Measurements from ENCODE around the gene CDH24.

CDH24 gene

DNA sequence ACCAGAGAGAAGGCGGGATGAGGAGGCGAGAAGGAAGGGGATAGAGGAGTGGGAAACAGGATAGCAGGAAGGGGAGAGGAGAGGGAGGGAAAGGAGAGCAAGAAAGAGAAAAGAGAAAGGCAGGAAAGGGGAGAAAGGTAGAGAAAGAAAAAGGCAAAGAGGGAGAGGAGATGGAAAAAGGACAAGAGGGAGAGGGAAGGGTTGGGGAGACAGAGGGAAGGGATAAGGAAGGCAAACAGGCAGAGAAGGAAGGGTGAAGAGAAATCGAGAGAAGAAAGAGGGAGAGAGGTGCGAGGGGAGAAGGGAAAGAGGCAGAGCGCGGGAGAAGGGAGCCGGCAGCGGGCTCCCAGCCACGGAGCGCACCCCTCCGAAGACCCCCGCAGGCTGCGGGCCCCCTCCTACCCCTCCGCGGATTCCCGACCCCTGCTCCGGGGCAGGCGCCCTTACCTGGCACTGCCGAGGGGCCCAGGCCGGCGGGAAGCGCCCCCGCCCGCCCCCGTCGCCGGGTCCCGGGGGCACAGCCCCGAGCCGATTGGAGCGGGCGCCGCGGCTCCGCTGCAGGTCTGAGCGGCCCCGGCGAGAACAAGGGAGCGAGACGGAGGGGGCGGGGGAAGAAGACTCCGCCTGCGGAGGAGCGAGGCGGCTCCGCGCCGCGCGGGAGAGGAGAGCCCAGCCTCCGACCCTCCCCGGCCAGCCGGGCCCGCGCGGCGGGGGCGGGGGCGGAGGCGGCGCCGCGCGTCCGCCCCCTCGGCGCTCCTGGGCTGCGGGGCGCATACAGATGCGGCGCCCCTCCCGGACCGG is at the start of gene CDH24:
Gene CDH24 (minus strand): TSS at position 565 of the 801 bp plus-strand sequence. CDS start 1,787 bp downstream, outside the sequence.
- Histone ChIP-seq H3K27ac (ENCODE audit: low read depth, low read length) (peak within 1 kb of the TSS; percentile 90), H3K27me3 (ENCODE audit: control insufficient read depth, insufficient read depth, low read length) (peaks cover 9% of the 10 kb centered on the region; the same call in 1 of the 2 replicates), H3K36me3 (ENCODE audit: control insufficient read depth, insufficient read depth, low read length) (peaks cover 44% of the 10 kb centered on the region)

GRCh38 chr14:23106747-23107045 is 49.4 kb upstream of the CDH24 start:
- H3K4me1 ChIP-seq (ENCODE audit: control insufficient read depth, insufficient read depth, low read length): peaks cover 21% of the 10 kb centered on the region
- no peaks in the 10 kb centered on the region for H3K27me3 ChIP-seq (ENCODE audit: control insufficient read depth, insufficient read depth, low read length)
- H3K9ac ChIP-seq (ENCODE audit: low read depth, low read length): no peak overlapping the region
- H3K9me3 ChIP-seq (ENCODE audit: control insufficient read depth, insufficient read depth, low read length): no peaks in the 10 kb centered on the region
- peak overlapping the region; percentile 58 for H3K27ac ChIP-seq (ENCODE audit: low read depth, low read length)
- H3K4me3 ChIP-seq (ENCODE audit: low read depth, low read length): no peak overlapping the region
- H3K36me3 ChIP-seq (ENCODE audit: control insufficient read depth, insufficient read depth, low read length): no peaks in the 10 kb centered on the region

More for the DNA sequence above, at the start of gene CDH24:
- peak within 1 kb of the TSS; percentile 73 for H3K4me3 ChIP-seq (ENCODE audit: low read depth, low read length)
- peaks cover 11% of the 10 kb centered on the region for H3K4me1 ChIP-seq (ENCODE audit: control insufficient read depth, insufficient read depth, low read length)
- peak within 1 kb of the TSS; percentile 62 for H3K9ac ChIP-seq (ENCODE audit: low read depth, low read length)
- no peaks in the 10 kb centered on the region for H3K9me3 ChIP-seq (ENCODE audit: control insufficient read depth, insufficient read depth, low read length)

DNA sequence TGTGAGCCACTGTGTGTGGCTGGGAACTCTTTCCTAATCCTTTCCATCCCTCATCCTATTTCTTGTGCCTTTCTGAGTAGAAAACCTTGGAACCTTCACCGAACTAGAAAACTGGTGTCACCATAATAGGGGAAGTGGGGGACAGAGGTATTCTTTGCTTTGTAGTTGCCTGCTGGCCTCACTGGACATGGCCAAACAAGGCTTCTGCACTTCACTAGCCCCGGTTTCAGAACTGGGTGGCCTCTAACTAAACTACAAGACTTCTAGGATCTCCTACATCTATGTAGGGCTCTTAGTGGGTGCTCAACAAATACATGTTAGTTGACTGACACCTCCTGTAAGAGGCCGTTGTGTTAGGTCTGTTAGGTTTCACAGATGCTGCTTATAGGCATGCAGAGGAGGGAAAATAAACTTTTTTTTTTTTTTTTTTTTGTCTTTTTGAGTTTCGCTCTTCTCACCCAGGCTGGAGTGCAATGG is 48.1 kb upstream of the CDH24 start:
- H3K36me3 ChIP-seq (ENCODE audit: control insufficient read depth, insufficient read depth, low read length): no peaks in the 10 kb centered on the region
- no peak overlapping the region for H3K4me3 ChIP-seq (ENCODE audit: low read depth, low read length)
- H3K4me1 ChIP-seq (ENCODE audit: control insufficient read depth, insufficient read depth, low read length): peaks cover 21% of the 10 kb centered on the region
- H3K9me3 ChIP-seq (ENCODE audit: control insufficient read depth, insufficient read depth, low read length): no peaks in the 10 kb centered on the region
- H3K9ac ChIP-seq (ENCODE audit: low read depth, low read length): no peak overlapping the region
- H3K27ac ChIP-seq (ENCODE audit: low read depth, low read length): no peak overlapping the region
- no peaks in the 10 kb centered on the region for H3K27me3 ChIP-seq (ENCODE audit: control insufficient read depth, insufficient read depth, low read length)

- Histone ChIP-seq H3K4me1 (ENCODE audit: control insufficient read depth, insufficient read depth, low read length) (peaks cover 21% of the 10 kb centered on the region), H3K4me3 (ENCODE audit: low read depth, low read length) (no peak within 1 kb of the TSS), H3K9ac (ENCODE audit: low read depth, low read length) (no peak within 1 kb of the TSS), H3K9me3 (ENCODE audit: control insufficient read depth, insufficient read depth, low read length) (no peaks in the 10 kb centered on the region), H3K27me3 (ENCODE audit: control insufficient read depth, insufficient read depth, low read length) (no peaks in the 10 kb centered on the region), H3K36me3 (ENCODE audit: control insufficient read depth, insufficient read depth, low read length) (no peaks in the 10 kb centered on the region), H3K27ac (ENCODE audit: low read depth, low read length) (peak within 1 kb of the TSS; percentile 7)
Measured at GRCh38 chr14:23104591-23105347, 47.4 kb upstream of the CDH24 start, which contains the start of gene CIROP. TSS of gene CIROP (minus strand) at chr14:23104989. CDS start at chr14:23104920, 69 bp downstream.

DNA sequence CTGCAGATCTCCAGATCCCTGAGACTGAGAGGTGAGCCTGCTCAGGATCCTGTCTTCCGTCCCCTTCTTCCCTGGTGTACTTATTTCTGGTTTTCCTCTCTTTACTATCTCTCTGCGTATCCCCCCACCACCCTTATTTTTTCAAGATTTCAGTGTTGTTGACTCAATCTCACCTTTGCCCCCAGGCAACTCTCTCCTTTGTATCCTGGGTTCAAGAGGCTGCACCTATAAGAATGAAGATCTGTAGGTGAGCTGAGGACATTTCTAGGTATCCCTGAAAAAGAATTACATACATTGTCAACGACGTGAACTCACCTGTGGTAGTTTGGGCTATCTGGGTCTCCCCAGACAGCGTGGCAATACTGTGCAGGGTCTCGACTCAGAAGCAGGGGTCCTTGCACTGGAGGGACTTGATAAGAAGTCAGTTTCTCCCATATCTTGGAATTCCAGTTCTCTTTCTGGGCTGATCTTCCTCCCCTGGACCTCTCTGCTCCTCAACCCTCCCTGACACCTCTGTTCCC is 46.8 kb upstream of the CDH24 start:
- peaks cover 21% of the 10 kb centered on the region for H3K4me1 ChIP-seq (ENCODE audit: control insufficient read depth, insufficient read depth, low read length)
- no peaks in the 10 kb centered on the region for H3K27me3 ChIP-seq (ENCODE audit: control insufficient read depth, insufficient read depth, low read length)
- H3K9ac ChIP-seq (ENCODE audit: low read depth, low read length): no peak overlapping the region

DNA sequence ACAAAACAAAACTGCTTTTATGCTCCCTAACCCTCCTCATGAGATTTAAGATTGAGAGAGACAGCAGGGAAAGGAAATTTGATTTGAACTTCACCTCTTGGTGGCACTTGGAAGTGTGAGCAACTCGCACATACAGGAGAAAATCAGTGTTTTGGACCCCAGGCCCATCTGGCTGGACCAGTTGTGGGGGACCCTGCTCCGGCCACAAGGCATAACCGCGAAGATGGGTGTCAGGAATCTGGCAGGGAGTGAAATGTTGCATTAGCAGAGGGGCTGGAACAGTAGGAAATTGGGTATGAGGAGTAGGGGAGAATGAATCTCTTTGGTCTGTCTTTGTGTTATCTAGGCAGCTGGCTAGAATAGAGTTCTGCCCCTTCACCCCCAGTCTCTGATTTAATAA is 46.3 kb upstream of the CDH24 start:
- Histone ChIP-seq H3K4me1 (ENCODE audit: control insufficient read depth, insufficient read depth, low read length) (peaks cover 21% of the 10 kb centered on the region), H3K27me3 (ENCODE audit: control insufficient read depth, insufficient read depth, low read length) (no peaks in the 10 kb centered on the region), H3K9me3 (ENCODE audit: control insufficient read depth, insufficient read depth, low read length) (no peaks in the 10 kb centered on the region), H3K27ac (ENCODE audit: low read depth, low read length) (no peak overlapping the region), H3K4me3 (ENCODE audit: low read depth, low read length) (no peak overlapping the region), H3K36me3 (ENCODE audit: control insufficient read depth, insufficient read depth, low read length) (peaks cover 8% of the 10 kb centered on the region), H3K9ac (ENCODE audit: low read depth, low read length) (no peak overlapping the region)

More for the DNA sequence above, 46.8 kb upstream of the CDH24 start:
- H3K4me3 ChIP-seq (ENCODE audit: low read depth, low read length): no peak overlapping the region
- H3K36me3 ChIP-seq (ENCODE audit: control insufficient read depth, insufficient read depth, low read length): peaks cover 2% of the 10 kb centered on the region
- no peaks in the 10 kb centered on the region for H3K9me3 ChIP-seq (ENCODE audit: control insufficient read depth, insufficient read depth, low read length)
- H3K27ac ChIP-seq (ENCODE audit: low read depth, low read length): no peak overlapping the region

GRCh38 chr14:23102801-23103200 is 45.5 kb upstream of the CDH24 start:
- no peak overlapping the region for H3K9ac ChIP-seq (ENCODE audit: low read depth, low read length)
- peaks cover 21% of the 10 kb centered on the region for H3K4me1 ChIP-seq (ENCODE audit: control insufficient read depth, insufficient read depth, low read length)
- H3K4me3 ChIP-seq (ENCODE audit: low read depth, low read length): no peak overlapping the region
- H3K27me3 ChIP-seq (ENCODE audit: control insufficient read depth, insufficient read depth, low read length): no peaks in the 10 kb centered on the region
- H3K27ac ChIP-seq (ENCODE audit: low read depth, low read length): no peak overlapping the region
- H3K9me3 ChIP-seq (ENCODE audit: control insufficient read depth, insufficient read depth, low read length): no peaks in the 10 kb centered on the region
- peaks cover 16% of the 10 kb centered on the region for H3K36me3 ChIP-seq (ENCODE audit: control insufficient read depth, insufficient read depth, low read length)

DNA sequence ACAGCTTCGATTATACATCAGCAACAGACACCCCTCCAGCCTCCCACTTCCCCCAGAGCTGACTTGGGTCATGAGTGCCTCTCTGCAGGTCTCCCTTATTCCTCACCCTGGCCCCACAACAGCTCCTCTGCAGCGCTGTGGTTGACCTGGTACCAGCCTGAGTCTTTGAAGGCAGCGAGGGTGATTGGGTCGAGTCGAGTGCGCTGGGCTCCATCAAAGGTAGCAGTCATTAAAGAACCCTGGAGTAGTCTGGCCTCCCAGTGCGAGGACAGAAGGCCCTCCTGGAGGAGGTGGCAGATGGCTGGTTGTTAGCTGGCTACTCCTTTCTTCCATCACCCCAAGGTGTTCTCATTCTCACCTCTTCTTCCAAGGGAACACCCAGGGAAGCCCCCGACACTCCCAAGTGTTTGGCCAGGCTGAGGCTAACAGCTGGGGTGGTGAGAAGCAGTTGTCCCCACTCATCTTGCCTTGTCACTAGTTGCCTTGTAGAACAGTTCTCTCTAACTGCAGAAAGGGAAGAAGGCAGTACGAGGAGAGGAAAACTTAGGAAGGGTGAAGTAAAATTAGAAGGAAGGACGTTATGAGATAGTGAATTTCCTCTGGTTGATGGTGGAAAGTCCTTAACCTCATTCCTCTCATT is 44.8 kb upstream of the CDH24 start:
- H3K9ac ChIP-seq (ENCODE audit: low read depth, low read length): no peak overlapping the region
- H3K4me1 ChIP-seq (ENCODE audit: control insufficient read depth, insufficient read depth, low read length): peaks cover 21% of the 10 kb centered on the region
- H3K9me3 ChIP-seq (ENCODE audit: control insufficient read depth, insufficient read depth, low read length): no peaks in the 10 kb centered on the region
- no peaks in the 10 kb centered on the region for H3K27me3 ChIP-seq (ENCODE audit: control insufficient read depth, insufficient read depth, low read length)
- H3K36me3 ChIP-seq (ENCODE audit: control insufficient read depth, insufficient read depth, low read length): peaks cover 23% of the 10 kb centered on the region
- H3K4me3 ChIP-seq (ENCODE audit: low read depth, low read length): no peak overlapping the region
- no peak overlapping the region for H3K27ac ChIP-seq (ENCODE audit: low read depth, low read length)

DNA sequence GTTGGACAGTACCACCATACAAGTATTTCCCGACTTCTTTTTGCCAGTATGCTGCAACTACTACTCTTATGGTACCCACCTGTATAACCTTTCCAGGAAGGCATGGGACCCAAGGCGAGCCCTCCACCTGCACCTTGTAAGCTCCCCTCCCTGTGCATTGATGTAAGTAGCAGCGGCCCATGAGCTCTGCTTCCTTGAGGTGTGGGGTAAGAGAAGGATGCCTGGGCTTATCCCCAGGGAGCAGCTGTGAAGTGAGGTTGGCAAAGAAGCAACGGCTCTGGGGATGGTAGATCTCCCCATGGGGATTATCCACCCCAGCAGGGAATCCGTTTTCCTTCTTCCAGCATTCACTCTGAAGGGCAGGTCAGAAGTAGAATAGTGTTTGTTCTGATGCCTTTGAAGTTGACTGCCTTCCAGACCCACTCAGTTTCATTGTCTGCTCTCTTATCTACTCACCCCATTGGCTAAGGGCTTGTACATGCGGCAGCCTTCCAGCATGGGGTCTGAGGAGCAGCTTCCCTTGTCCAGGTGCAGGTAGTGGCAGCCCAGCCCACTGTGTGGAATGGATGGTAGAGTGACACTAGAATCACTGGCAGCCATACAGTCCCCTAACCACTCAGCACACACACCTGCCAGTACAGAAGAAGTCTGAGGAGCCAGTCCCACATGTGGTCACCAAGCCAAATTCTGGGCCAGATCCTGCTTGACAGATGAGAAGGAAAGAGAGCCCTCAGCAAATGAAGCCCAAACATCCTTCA is 44.1 kb upstream of the CDH24 start:
- Histone ChIP-seq H3K9me3 (ENCODE audit: control insufficient read depth, insufficient read depth, low read length) (no peaks in the 10 kb centered on the region), H3K4me3 (ENCODE audit: low read depth, low read length) (no peak overlapping the region), H3K27ac (ENCODE audit: low read depth, low read length) (no peak overlapping the region), H3K4me1 (ENCODE audit: control insufficient read depth, insufficient read depth, low read length) (peaks cover 17% of the 10 kb centered on the region), H3K36me3 (ENCODE audit: control insufficient read depth, insufficient read depth, low read length) (peaks cover 28% of the 10 kb centered on the region), H3K9ac (ENCODE audit: low read depth, low read length) (no peak overlapping the region), H3K27me3 (ENCODE audit: control insufficient read depth, insufficient read depth, low read length) (no peaks in the 10 kb centered on the region)

- Histone ChIP-seq H3K27me3 (ENCODE audit: control insufficient read depth, insufficient read depth, low read length) (no peaks in the 10 kb centered on the region), H3K36me3 (ENCODE audit: control insufficient read depth, insufficient read depth, low read length) (peaks cover 28% of the 10 kb centered on the region), H3K4me1 (ENCODE audit: control insufficient read depth, insufficient read depth, low read length) (peaks cover 1% of the 10 kb centered on the region; the same call in 1 of the 2 replicates), H3K9ac (ENCODE audit: low read depth, low read length) (no peak overlapping the region), H3K9me3 (ENCODE audit: control insufficient read depth, insufficient read depth, low read length) (no peaks in the 10 kb centered on the region), H3K27ac (ENCODE audit: low read depth, low read length) (no peak overlapping the region), H3K4me3 (ENCODE audit: low read depth, low read length) (no peak overlapping the region)
Measured at GRCh38 chr14:23099212-23099861, 42.0 kb upstream of the CDH24 start.

All from HUES48 (cell line).